ENCODE results near the gene ZNRF3. TPM values are rescaled to one million over a fixed set of nuclear protein-coding genes. Genes with fewer than 3 reads are reported as not detected.
A peak's percentile ranks its signal among the peaks of the same experiment; 100 is the strongest.
"Not testable (repeated sequence)": the region's sequence is repeated elsewhere in the genome, so short reads cannot be mapped to it uniquely, and the experiment has no call there.

ZNRF3 gene
- polyA plus RNA-seq, 12 donors: 7.3 to 15.6 (median 10.5) TPM; not detected in 1

GRCh38 chr22:28930357-28931007 lies 47.1 kb downstream of the ZNRF3 start:
- DNase-seq: no peak

GRCh38 chr22:28931844-28932567 lies 48.6 kb downstream of the ZNRF3 start:
- DNase-seq: no peak

GRCh38 chr22:28933321-28933720 lies 49.9 kb downstream of the ZNRF3 start:
- no peak for DNase-seq

DNA sequence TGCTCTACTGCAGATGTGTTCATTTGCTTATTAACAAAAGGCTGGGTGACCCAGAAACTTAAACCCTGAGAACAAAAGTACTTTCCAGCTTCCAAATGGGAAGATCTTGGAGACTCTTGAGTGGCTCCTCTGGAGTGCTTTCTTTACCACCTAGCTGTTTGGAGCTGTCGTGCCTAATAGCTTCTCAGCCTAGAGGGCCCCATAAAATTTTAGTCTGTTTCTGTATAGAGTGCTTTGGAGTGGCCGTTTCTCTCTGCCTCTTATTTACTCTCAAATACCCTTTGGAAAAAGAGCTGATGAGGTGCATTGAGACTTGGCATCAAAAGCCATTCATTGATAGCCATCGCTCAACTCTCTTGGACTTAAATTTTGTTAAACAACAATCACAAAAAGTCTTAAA lies 50.7 kb downstream of the ZNRF3 start:
- no peak for DNase-seq

- no peak for DNase-seq
Measured at GRCh38 chr22:28935140-28935539, 51.8 kb downstream of the ZNRF3 start.

DNA sequence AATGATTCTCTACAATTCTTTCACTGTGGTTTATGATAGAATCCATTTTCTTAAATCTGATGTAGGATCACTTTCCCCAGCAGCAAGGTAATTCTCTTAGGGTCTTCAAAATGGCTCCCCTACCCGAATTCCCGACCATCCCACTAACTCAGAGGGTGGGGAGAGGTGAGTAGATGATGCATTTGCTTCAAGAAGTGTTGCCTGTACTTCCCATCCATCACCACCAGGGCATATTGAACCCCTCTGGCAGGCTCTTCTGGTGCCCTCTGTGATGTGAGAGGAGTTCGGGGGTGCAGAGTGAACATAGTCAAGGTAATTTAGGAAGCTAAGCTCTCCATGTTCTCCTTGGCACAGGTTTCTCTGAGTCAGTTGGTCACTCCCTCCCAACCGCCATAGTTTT lies 52.3 kb downstream of the ZNRF3 start:
- DNase-seq: no peak

- no peak for DNase-seq
Measured at GRCh38 chr22:28936200-28936599, 52.8 kb downstream of the ZNRF3 start.

DNA sequence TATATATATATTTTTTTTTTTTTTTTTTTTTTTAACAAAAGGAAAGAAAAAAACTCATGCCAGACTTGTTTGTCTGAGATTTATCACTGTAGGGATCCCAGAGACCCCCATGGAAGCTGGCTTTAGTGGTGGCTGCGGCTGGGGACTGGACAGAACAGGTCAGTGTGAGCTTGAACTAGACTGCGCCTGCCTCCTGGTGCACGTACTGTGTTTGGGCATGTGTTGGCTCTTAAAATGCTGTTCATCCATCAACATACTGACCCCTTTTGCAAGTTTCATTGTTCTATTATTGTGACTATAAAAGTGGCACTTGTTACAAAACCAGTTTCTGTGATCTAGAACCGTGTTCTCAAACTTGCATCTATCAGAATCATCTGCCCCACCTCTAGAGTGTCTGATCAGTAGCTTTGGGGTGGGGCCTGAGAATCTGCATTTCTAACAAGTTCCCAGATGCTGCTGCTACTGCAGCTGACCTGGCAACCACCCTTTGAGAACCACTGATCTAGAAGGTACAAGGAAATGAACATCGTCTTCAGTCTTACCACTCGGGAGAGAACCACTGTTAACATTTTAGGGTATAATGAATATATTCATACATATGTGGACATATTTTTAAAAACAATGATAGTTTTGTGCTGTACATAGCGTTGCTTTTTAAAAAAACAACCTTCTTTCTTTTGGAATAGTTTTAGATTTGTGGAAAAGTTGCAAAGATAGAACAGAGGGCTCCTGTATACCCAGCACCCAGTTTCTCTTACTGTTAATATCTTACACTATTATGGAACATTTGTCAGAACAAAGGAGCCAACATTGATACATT lies 54.0 kb downstream of the ZNRF3 start:
- no peak for DNase-seq

- DNase-seq: no peak
Measured at GRCh38 chr22:28938286-28938833, 55.0 kb downstream of the ZNRF3 start.

GRCh38 chr22:28939394-28939793 lies 56.0 kb downstream of the ZNRF3 start:
- no peak for DNase-seq

DNA sequence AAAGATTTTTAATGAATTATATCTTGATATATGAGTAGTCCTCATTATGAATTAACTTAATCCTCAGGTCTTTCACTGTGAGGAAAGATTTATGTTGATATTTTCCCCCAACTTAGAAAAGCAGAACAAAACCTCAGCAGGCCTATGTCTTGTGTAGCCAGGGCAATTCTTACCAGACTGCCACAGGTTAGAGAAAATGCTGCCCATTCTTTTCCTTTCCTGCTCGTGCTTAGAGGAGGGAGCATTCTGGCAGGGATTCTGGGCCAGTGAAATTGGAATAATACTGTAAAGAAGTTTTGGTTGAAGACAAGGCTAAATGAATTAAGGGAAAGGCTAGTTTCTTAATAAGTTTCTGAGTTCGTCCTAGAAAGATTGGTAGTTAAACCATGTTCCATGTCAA lies 56.6 kb downstream of the ZNRF3 start:
- DNase-seq: no peak

DNA sequence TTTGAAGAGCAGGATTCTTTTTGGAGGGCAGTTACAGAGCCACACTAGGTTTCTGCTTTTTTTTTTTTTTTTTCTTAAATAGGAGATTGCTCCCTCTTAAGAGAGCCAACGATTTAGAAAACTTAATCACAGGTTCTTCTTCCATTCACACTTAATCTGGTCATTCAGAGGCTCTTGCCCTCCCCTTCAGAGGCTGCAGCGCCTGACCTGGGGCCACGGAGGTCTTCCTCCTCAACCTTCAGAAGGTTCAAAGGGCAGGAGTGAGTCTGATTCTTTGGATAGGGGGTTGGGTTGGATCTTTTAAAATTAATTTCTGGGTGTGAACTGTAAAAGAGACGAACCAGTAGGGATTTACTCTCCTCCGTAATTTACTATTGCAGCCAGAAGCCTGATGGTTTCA lies 57.1 kb downstream of the ZNRF3 start:
- no peak for DNase-seq

- no peak for DNase-seq
Measured at GRCh38 chr22:28942333-28942732, 59.0 kb downstream of the ZNRF3 start.

- no peak for DNase-seq
Measured at GRCh38 chr22:28942801-28943500, 59.6 kb downstream of the ZNRF3 start.

GRCh38 chr22:28943501-28943879 lies 60.1 kb downstream of the ZNRF3 start:
- DNase-seq: no peak

GRCh38 chr22:28947125-28947524 lies 63.8 kb downstream of the ZNRF3 start:
- no peak for DNase-seq

- DNase-seq: no peak
Measured at GRCh38 chr22:28948424-28948823, 65.1 kb downstream of the ZNRF3 start.

- not testable (repeated sequence) for DNase-seq
Measured at GRCh38 chr22:28948860-28949551, 65.6 kb downstream of the ZNRF3 start.

- no peak for DNase-seq
Measured at GRCh38 chr22:28949788-28950187, 66.4 kb downstream of the ZNRF3 start.

DNA sequence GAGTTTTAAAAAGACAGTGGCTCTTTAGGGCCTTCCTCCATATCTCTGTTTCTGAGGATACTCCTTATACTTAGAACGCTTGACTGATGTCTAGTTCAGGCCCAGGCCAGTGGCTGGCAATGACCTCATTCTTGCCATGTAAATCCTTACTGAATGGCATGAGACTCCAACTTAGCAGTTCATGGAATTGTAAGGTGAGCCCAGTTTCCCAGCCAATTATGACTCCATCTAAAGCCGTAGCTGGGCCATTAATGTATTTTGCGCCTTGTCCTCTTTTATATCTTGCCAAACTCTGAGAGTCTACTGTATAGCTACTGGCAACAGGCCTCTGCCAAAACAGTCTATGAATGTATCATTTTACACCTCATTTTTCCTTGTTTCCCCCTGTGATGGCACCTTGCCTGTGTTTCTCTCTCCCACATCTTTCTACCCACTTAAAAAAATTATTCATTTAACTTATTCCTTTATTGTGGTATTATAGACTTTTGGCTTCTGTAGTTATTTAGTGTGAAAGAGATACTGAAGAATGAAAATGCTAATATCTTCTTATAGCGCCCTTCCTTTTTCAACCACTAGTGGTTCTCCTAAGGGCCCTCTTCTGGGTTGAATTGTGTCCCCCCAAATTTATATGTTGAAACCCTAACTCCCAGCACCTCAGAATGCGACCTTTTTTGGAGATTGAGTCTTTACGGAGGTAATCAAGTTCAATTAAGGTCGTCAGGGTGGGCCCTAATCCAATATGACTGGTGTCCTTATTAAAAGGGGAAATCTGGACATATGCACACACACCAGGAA lies 67.4 kb downstream of the ZNRF3 start:
- DNase-seq: peak; percentile 46

Data from muscle of arm (tissue), 12 donors.